GM12801 (cell line): ENCODE results near the gene POC1B.

Source experiments
- TF ChIP-seq, protein P1 (sequence below): IDR thresholded peaks from one replicate; pipeline ENCODE4 v1.5.1; 2011; ENCODE audit warnings: control low read depth; ENCODE audit not compliant: insufficient read length; ENCODE audit errors: extremely low read depth

Gene POC1B

DNA sequence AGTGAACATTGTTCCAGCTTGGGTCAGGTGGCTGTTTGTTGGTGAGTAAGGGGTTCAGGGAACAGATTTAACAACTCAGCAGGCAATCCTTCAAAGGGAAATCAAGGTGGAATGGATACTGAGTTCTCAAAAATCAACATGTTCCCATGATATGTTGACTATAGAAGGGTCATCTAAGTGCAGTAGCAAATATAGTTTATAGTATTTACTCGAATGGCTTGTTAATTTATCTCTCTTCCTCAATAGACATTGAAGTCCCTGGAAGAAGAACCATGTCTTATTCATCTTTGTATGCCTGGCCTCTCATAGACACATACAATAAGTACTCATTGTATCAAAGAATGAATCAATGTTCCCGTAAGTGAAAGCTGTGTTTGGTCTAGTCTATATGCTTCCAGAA is 149.0 kb downstream of the POC1B start:
- TF ChIP-seq, protein P1, sequence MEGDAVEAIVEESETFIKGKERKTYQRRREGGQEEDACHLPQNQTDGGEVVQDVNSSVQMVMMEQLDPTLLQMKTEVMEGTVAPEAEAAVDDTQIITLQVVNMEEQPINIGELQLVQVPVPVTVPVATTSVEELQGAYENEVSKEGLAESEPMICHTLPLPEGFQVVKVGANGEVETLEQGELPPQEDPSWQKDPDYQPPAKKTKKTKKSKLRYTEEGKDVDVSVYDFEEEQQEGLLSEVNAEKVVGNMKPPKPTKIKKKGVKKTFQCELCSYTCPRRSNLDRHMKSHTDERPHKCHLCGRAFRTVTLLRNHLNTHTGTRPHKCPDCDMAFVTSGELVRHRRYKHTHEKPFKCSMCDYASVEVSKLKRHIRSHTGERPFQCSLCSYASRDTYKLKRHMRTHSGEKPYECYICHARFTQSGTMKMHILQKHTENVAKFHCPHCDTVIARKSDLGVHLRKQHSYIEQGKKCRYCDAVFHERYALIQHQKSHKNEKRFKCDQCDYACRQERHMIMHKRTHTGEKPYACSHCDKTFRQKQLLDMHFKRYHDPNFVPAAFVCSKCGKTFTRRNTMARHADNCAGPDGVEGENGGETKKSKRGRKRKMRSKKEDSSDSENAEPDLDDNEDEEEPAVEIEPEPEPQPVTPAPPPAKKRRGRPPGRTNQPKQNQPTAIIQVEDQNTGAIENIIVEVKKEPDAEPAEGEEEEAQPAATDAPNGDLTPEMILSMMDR, result no peak

DNA sequence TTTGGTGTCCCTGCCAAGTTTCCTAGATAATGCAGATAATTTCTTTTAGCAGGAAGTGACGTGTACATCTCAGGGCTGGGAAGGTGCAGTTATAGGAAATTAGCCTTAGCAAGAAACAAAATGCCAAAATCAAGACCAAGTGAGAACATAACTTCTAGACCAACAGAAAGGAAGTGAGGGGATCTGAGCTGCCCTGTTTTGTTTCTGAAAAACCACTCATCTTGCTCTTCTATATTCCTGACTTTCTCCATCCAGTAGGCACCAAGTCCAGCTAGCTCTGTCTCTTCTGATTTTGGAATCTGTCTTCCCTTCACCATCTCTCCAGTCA is 149.7 kb downstream of the POC1B start:
- TF ChIP-seq, protein P1, result no peak

DNA sequence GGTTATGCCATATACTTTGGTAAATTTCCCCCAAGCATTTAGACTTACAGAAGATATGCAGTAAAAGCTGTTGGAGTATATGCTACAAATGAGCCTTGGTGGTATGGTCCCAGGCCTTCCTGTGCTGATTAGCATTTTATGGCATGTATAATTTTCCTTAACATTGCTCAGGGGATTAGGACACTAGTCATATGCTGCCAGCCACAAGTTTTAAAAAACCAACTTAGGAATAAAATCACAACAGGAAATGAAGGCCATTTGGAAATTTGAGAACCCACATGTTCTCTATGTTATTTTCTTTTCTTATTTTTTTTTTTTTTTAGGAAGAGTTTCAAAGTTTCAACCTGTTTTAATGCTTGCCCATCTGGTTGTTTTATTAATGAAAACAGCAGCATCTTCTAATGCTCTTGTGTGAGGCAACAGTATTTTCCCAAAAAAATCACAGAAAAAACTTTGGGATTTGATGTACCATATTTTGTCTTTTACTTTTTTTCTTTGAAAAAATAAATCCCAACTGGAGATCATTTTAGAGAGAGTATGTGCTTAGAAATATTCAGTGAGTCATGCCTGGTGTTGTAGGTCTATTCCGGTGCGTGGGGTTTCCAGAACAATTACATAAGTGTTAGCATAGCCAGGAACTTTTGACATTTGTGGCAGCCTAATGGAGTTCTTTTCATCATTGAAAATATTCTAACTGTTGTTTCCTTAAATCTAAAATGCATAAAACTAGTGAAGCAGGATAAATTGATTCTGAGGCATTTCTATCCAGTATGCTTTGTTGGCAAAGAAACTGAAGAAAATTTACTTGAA is 151.9 kb downstream of the POC1B start:
- TF ChIP-seq, protein P1, result no peak

DNA sequence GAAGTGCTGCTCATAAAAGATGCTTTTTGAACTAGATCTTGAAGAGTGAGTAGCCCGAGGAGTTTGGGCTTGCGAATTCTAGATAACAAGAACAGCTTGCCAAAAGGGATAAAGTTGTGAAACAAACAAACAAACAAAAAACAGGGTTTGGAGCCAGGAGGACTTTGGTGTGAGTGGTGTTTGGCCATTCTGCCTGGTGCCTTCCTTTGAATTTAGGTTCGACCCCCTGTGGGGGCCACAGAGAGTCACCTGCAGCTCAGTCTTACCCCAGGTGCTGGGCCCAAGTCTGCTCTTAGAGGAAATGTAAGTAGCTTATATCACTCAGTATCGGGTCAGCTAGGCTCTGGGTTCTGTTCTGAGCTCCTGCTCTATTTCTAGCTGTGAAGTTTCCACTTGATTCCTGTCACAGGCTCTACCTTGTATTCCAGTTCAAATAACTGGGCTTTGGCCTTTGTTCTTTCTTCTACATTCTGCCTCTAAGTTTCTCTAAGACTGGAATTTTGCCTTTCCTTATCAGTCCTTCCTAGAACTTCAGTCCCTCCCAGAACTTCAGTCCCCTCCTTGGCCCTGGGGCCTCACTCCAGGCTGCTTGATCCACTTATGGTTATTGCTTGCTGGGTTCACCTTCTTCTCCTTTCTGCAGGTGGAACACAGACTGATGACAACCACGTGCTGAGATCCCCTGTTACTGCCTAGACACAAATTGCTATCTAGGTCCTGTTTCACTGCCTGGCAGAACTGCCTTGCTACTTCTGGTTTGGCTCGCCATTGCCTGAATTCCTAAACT is 153.1 kb downstream of the POC1B start:
- TF ChIP-seq, protein P1, result no peak

DNA sequence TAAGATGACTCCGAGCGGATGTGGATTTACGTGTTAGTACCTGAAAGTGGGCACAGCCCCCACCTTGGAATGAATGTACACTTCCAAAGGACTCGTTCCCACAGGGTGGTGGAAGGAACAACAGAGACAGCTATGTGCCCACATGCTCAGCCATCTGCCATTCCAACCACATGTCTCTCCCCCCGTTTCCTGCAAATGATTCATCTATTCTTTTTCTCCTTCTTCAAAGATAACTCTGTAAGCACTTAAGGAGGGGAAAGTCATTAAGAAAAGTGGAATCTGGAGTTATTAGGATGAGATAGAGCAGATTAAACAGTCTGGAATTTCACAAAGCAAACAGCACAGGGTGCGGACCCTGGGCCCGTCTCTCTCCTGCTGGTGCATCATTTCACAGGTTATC is 155.0 kb downstream of the POC1B start:
- TF ChIP-seq, protein P1, result no peak

DNA sequence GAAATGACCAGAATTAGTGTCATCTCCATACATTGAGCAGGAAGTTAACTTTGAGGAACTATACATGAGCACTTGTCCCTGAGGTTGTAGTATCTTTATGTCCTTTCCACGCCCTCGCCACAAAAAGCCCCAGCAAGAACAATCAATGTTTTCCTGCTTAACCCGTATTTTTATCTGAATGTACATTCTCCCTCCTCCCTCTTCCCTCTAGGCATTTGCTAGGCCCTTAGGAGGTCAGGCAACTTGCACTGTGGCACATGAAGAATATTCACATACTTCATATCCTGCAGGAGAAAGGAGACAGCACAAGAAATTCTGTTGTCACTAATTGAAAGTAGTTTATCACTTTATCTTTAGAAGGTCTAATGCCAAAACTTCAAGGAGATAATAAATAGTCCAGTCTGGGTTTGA is 155.4 kb downstream of the POC1B start:
- TF ChIP-seq, protein P1, result no peak
